ENCODE data around the gene MAGEA2B.
"Not testable (repeated sequence)": the region's sequence is repeated elsewhere in the genome, so short reads cannot be mapped to it uniquely, and the experiment has no call there.

The MAGEA2B gene

DNA sequence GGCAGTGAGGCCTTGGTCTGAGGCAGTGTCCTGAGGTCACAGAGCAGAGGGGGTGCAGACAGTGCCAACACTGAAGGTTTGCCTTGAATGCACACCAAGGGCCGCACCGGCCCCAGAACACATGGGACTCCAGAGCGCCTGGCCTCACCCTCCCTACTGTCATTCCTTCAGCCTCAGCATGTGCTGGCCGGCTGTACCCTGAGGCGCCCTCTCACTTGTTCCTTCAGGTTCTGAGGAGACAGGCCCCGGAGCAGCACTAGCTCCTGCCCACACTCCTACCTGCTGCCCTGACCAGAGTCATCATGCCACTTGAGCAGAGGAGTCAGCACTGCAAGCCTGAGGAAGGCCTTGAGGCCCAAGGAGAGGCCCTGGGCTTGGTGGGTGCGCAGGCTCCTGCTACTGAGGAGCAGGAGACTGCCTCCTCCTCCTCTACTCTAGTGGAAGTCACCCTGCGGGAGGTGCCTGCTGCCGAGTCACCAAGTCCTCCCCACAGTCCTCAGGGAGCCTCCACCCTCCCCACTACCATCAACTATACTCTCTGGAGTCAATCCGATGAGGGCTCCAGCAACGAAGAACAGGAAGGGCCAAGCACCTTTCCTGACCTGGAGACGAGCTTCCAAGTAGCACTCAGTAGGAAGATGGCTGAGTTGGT is 21.6 kb downstream of the MAGEA2B start:
- ChIA-PET CTCF (no interaction called here), POLR2A (no interaction called here)
- no peaks in the 10 kb centered on the region for H3K4me1 ChIP-seq (ENCODE audit: control insufficient read depth, insufficient read depth, low read length)

DNA sequence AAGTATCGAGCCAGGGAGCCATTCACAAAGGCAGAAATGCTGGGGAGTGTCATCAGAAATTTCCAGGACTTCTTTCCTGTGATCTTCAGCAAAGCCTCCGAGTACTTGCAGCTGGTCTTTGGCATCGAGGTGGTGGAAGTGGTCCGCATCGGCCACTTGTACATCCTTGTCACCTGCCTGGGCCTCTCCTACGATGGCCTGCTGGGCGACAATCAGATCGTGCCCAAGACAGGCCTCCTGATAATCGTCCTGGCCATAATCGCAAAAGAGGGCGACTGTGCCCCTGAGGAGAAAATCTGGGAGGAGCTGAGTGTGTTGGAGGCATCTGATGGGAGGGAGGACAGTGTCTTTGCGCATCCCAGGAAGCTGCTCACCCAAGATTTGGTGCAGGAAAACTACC is 22.1 kb downstream of the MAGEA2B start:
- H3K4me1 ChIP-seq (ENCODE audit: control insufficient read depth, insufficient read depth, low read length); H3K27ac ChIP-seq (ENCODE audit: extremely low read depth, low read depth, low read length); H3K36me3 ChIP-seq (ENCODE audit: control insufficient read depth in 2 of 2, insufficient read depth in 1 of 2, low read length in 2 of 2); H3K4me3 ChIP-seq (ENCODE audit: low read depth, low read length); H3K9me3 ChIP-seq (ENCODE audit: control insufficient read depth, insufficient read depth, low read depth, low read length); POLR2A ChIA-PET; CTCF ChIA-PET: not testable (repeated sequence)

More for the DNA sequence above, 21.6 kb downstream of the MAGEA2B start:
- TF ChIP-seq TRIM28 (IDR thresholded peaks at IDR 0.05; ENCODE audit: borderline replicate concordance, low read length) = no peak
- no peak for TF ChIP-seq ZBTB17 (tag by site-specific recombination; IDR thresholded peaks at IDR 0.05)
- TF ChIP-seq ZNF155 (tag by site-specific recombination; IDR thresholded peaks at IDR 0.05) = no peak
- TF ChIP-seq ZNF133 (tag by site-specific recombination; IDR thresholded peaks at IDR 0.05) = no peak
- TF ChIP-seq RBAK (tag by site-specific recombination; IDR thresholded peaks at IDR 0.05) = no peak
- TF ChIP-seq ZNF610 (tag by site-specific recombination; IDR thresholded peaks at IDR 0.05; ENCODE audit: borderline replicate concordance) = no peak
- TF ChIP-seq ZNF394 (tag by site-specific recombination; IDR thresholded peaks at IDR 0.05; ENCODE audit: borderline replicate concordance) = no peak
- TF ChIP-seq KLF10 (tag by site-specific recombination; IDR thresholded peaks at IDR 0.05) = no peak
- TF ChIP-seq ZNF23 (tag by site-specific recombination; IDR thresholded peaks at IDR 0.05; ENCODE audit: borderline replicate concordance) = no peak
- H3K27ac ChIP-seq (ENCODE audit: extremely low read depth, low read depth, low read length) = no peak overlapping the region
- H3K36me3 ChIP-seq (ENCODE audit: control insufficient read depth in 2 of 2, insufficient read depth in 1 of 2, low read length in 2 of 2) = no peaks in the 10 kb centered on the region
- H3K9me3 ChIP-seq (ENCODE audit: control insufficient read depth, insufficient read depth, low read depth, low read length) = no peaks in the 10 kb centered on the region
- H3K4me3 ChIP-seq (ENCODE audit: low read depth, low read length) = no peak overlapping the region

DNA sequence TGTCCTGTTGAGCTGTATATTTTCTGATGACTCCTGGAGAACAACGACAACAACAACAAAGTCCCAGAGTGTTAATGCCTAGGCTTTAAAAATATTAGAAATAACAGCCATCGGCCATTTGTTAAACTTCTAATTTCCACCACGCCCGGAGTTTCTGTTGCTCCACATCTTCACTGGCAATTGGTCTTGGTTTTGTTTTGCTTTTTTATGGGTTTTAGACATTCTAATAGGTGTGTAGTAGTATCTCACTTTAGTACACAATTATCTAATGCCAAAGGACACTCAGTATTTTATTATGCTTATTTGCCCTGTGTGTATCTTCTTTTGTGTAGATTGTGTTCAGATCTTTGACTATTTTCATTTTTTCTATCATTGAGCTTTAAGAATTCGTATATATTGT is 24.1 kb downstream of the MAGEA2B start:
- CTCF ChIA-PET = interaction anchor here (0.6 kb wide), 1 partner anchor 258 kb away, joined by 5 read pairs; no protein-coding TSS in a partner anchor
- POLR2A ChIA-PET = no interaction called here
- Histone ChIP-seq H3K4me3 (ENCODE audit: low read depth, low read length) (no peak overlapping the region), H3K36me3 (ENCODE audit: control insufficient read depth in 2 of 2, insufficient read depth in 1 of 2, low read length in 2 of 2) (no peaks in the 10 kb centered on the region), H3K9me3 (ENCODE audit: control insufficient read depth, insufficient read depth, low read depth, low read length) (no peaks in the 10 kb centered on the region), H3K27ac (ENCODE audit: extremely low read depth, low read depth, low read length) (no peak overlapping the region), H3K4me1 (ENCODE audit: control insufficient read depth, insufficient read depth, low read length) (no peaks in the 10 kb centered on the region)
- TF ChIP-seq ZNF664 (tag by site-specific recombination; IDR thresholded peaks at IDR 0.05) (peak; percentile 72), ZNF626 (tag by site-specific recombination; IDR thresholded peaks at IDR 0.05) (no peak), ZNF324 (tag by site-specific recombination; IDR thresholded peaks at IDR 0.05) (no peak), SETDB1 (IDR thresholded peaks at IDR 0.05; ENCODE audit: insufficient read length, low read length) (no peak), ZBTB8A (tag by site-specific recombination; IDR thresholded peaks at IDR 0.05) (no peak), SCRT2 (tag by site-specific recombination; IDR thresholded peaks at IDR 0.05) (no peak), ZNF747 (tag by site-specific recombination; IDR thresholded peaks at IDR 0.05) (no peak), ZNF211 (tag by site-specific recombination; IDR thresholded peaks at IDR 0.05; ENCODE audit: low read depth) (no peak)
- TF ChIP-seq, protein P1, sequence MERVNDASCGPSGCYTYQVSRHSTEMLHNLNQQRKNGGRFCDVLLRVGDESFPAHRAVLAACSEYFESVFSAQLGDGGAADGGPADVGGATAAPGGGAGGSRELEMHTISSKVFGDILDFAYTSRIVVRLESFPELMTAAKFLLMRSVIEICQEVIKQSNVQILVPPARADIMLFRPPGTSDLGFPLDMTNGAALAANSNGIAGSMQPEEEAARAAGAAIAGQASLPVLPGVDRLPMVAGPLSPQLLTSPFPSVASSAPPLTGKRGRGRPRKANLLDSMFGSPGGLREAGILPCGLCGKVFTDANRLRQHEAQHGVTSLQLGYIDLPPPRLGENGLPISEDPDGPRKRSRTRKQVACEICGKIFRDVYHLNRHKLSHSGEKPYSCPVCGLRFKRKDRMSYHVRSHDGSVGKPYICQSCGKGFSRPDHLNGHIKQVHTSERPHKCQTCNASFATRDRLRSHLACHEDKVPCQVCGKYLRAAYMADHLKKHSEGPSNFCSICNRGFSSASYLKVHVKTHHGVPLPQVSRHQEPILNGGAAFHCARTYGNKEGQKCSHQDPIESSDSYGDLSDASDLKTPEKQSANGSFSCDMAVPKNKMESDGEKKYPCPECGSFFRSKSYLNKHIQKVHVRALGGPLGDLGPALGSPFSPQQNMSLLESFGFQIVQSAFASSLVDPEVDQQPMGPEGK (tag by site-specific recombination; IDR thresholded peaks at IDR 0.05) = no peak

DNA sequence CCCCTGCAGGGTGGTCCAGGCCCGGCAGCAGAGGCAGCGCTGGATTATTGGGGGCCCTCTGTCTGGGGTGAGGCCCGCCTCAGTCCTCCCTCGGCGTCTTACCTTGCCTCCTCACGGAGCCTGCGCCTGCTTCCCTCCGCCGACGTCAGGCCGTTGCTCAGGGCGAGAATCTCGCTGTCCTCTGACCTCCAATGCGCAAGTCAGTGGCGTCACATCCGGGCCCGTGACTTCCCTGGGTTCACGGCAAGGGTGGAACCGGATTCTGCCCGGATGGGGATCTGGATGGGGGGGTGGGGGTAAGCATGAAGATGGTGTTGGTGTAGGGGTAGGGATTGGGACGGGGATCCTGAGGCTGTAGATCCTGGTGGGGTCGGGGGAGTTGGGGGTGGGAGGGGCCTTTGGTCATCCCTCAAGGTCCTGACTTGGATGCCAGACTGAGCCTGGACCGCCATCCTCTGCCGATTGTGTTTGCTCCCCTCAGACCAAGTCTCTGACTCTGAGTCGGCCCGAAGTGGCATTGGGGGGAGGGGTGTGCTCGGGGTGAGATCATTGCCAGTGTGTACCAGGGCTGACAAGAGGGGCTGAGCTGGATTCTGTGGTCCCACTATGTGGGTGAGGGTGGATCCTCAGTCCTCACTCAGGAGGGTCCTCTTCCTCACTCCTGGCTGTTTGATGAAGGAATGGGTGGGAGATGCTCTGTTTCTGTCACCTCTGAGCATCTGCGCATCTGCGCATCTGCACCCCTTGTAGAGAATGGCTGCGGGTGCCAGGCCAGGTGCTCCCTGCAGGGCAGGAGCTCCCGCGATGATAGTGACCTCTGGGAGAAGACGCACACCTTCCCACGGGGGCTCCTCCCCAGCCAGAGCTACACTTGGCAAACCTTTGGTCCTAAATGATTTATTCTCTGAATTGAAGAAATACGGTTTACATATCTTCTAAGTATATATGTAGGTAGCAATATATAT is 39.5 kb downstream of the MAGEA2B start, which contains the start of gene MAGEA2:
Gene MAGEA2, minus strand, starts transcription at position 157 of the 965 bp plus-strand sequence. CDS start 2,479 bp downstream, outside the sequence.
- H3K4me3 ChIP-seq (ENCODE audit: low read depth, low read length); H3K27ac ChIP-seq (ENCODE audit: extremely low read depth, low read depth, low read length); POLR2A ChIA-PET; H3K4me1 ChIP-seq (ENCODE audit: control insufficient read depth, insufficient read depth, low read length); H3K36me3 ChIP-seq (ENCODE audit: control insufficient read depth in 2 of 2, insufficient read depth in 1 of 2, low read length in 2 of 2); CTCF ChIA-PET; H3K9me3 ChIP-seq (ENCODE audit: control insufficient read depth, insufficient read depth, low read depth, low read length): not testable (repeated sequence)

DNA sequence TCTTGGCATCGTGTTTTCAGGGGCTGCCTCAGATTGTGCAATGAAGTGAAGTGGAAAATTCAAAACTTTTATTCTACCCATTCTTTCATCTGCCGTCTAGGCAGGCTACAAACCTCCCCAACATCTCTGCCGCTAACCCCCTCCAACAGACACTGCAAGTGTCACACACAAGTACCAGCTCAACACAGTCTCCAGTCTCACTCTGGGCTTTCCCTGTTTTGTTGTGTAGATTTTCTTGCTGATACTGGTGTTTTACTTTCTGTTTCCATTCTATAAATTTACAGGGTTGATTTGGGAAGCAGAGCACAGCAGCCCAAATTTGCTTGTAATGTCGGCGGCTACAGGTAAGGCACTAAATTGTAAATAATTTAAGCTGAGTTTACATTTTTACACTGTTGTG is 40.4 kb downstream of the MAGEA2B start:
- CTCF ChIA-PET; H3K36me3 ChIP-seq (ENCODE audit: control insufficient read depth in 2 of 2, insufficient read depth in 1 of 2, low read length in 2 of 2); H3K27ac ChIP-seq (ENCODE audit: extremely low read depth, low read depth, low read length); H3K9me3 ChIP-seq (ENCODE audit: control insufficient read depth, insufficient read depth, low read depth, low read length); H3K4me1 ChIP-seq (ENCODE audit: control insufficient read depth, insufficient read depth, low read length); H3K4me3 ChIP-seq (ENCODE audit: low read depth, low read length); POLR2A ChIA-PET: not testable (repeated sequence)

DNA sequence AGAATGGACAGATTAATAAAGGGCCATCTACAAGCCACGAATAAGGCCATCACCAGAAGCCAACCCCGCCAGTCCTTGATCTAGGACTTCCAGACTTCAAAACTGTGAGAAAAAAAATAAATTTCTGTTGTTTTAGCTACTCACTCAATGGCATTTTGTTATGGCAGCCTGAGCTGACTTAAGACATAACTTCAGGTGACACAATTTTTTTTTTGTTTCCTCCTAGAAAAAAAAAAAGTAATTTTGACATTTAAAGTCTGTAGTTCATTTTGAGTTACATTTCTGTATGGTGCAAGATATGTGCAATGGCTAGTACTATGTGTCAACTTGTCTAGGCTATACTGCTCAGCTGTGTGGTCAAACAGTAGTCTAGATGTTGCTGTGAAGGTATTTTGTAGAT is 44.5 kb downstream of the MAGEA2B start, which contains the start of gene CSAG3:
Gene CSAG3, plus strand, starts transcription at position 301 of the 400 bp plus-strand sequence.
- POLR2A ChIA-PET; CTCF ChIA-PET; H3K4me3 ChIP-seq (ENCODE audit: low read depth, low read length); H3K9me3 ChIP-seq (ENCODE audit: control insufficient read depth, insufficient read depth, low read depth, low read length); H3K36me3 ChIP-seq (ENCODE audit: control insufficient read depth in 2 of 2, insufficient read depth in 1 of 2, low read length in 2 of 2); H3K27ac ChIP-seq (ENCODE audit: extremely low read depth, low read depth, low read length); H3K4me1 ChIP-seq (ENCODE audit: control insufficient read depth, insufficient read depth, low read length): not testable (repeated sequence)

All from HEK293 (cell line).